AG09309 (cell line): Measurements from ENCODE around the gene TMEM187.

Source experiments
- DNase-seq: peaks from one replicate; pipeline ENCODE4 v3.0.0-alpha.2; 2010; ENCODE audit warnings: low read depth
- H3K4me3 ChIP-seq: 2 replicates; pipeline ENCODE4 v1.5.1; 2011; ENCODE audit warnings: mild to moderate bottlenecking, low read depth, low read length, moderate library complexity; ENCODE audit not compliant: control insufficient read depth
- CTCF ChIP-seq: IDR thresholded peaks from 2 replicates; pipeline ENCODE4 v1.5.1; 2011; ENCODE audit warnings: mild to moderate bottlenecking, low read depth, low read length, inconsistent platforms; ENCODE audit not compliant: insufficient read depth, control insufficient read depth; ENCODE audit errors: missing control alignments

The TMEM187 gene

DNA sequence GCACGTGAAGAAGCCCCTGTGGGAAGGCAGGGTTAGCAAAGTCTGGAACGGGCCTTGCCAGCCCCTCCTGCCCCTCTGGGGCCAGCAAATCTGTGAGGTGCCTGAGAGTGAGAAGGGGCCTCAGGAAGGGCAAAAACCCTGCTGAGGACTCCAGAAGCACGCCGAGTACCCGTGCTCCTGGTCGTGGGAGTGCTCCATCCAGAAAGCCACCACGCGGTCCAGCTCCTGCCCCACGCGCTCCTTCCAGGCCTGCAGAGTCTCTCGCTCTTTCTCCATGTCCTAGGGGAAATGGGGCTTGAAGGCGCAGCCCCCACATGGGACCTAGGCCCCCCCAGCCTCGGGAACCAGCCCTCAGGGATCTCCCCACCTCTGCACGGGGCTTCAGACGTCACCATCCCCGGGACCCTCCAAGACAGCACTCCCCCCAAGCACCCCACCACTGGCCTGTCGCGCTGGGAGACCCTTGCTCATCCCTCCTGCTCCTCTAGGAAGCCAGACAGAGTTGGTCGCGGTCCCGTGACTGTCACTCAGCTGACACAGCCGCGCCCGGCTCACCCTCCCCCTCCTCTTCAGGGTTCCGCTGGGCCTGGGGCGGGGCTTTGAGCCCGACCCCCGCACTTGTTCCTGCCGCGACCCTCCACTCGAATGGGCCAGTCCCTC lies 28.3 kb upstream of the TMEM187 start, which contains the start of gene RENBP:
Gene RENBP, minus strand, starts transcription at position 504 of the 660 bp plus-strand sequence. Its CDS starts 33 bp downstream, at position 471.
- DNase-seq = no peak
- no peak for TF ChIP-seq CTCF
- no peak within 1 kb of the TSS for H3K4me3 ChIP-seq

- DNase-seq = no peak
- no peak overlapping the region for H3K4me3 ChIP-seq
- TF ChIP-seq CTCF = no peak
These were observed 27.8 kb upstream of the TMEM187 start for GRCh38 chrX:153944800-153945150.

GRCh38 chrX:153945956-153946943 lies 26.3 kb upstream of the TMEM187 start:
- TF ChIP-seq CTCF = no peak

DNA sequence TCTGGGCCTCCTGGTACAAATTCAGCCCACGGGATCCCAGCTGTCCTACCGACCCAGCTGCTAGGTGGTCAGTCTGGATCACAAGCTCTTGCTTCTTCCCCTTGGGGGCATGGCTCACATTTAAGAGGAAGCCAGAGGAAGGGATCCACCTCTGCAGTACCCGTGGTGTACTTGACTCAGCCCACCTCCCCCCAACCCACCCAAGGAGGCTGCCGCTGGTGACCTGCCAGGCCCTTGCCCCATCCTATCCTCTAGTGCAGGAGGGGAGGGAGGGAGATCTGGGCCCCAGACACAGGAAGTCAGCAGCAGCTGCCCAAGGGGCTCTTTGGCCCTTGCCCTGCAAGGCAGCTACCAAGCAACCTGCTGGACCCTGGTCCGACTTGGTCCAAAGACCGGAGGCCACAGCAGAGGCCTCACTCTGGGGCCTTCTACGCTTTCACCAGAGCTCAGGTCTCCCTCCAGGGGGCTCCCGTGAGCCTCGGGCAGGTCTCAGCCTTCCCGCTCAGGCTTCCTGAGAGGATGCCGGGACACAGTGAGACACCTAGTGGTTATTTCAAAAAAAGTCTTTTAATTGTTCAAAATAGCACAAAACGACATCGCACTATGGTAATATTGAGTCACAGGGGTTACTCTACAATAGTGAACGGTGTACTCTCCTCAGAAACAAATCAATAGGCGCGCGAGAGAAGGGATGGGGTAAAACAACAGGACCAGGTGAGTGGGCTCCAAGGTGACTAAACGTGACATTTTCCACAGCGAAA lies 25.4 kb upstream of the TMEM187 start:
- TF ChIP-seq CTCF = peak; percentile 86
- H3K4me3 ChIP-seq = no peak overlapping the region
- peak; percentile 16 for DNase-seq

More at GRCh38 chrX:153945956-153946943, 26.3 kb upstream of the TMEM187 start:
- DNase-seq = no peak
- no peak overlapping the region for H3K4me3 ChIP-seq

DNA sequence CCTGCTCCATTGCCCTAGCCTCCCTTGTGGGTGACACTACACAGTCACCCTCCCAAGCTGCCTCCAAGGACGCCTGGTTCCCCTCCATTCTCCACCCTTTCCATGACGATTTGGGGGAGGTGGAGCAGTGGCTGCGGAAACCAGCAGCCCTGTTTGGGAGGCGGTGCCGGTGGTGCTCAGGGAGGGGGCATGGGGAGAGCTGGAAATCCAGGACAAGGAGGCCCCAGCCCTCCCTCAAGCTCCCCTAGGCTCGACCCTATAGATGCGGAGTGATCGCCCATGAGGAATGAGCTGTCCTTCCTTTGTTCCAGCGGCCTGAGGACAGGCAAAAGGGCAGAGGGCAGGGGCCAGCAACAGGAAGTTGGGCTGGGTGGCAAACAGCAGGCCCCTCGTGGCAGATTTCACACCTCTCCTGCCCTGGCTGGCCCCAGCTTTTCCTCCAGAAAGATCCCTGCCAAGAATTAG lies 24.5 kb upstream of the TMEM187 start:
- no peak for TF ChIP-seq CTCF
- no peak for DNase-seq
- H3K4me3 ChIP-seq = no peak overlapping the region
